GM19238 (cell line): ENCODE data around the gene SEMA3C.

Source experiments
- DNase-seq: peaks from one replicate; pipeline ENCODE4 v3.0.0; 2011; ENCODE audit warnings: low spot score; ENCODE audit not compliant: insufficient read length

SEMA3C gene

DNA sequence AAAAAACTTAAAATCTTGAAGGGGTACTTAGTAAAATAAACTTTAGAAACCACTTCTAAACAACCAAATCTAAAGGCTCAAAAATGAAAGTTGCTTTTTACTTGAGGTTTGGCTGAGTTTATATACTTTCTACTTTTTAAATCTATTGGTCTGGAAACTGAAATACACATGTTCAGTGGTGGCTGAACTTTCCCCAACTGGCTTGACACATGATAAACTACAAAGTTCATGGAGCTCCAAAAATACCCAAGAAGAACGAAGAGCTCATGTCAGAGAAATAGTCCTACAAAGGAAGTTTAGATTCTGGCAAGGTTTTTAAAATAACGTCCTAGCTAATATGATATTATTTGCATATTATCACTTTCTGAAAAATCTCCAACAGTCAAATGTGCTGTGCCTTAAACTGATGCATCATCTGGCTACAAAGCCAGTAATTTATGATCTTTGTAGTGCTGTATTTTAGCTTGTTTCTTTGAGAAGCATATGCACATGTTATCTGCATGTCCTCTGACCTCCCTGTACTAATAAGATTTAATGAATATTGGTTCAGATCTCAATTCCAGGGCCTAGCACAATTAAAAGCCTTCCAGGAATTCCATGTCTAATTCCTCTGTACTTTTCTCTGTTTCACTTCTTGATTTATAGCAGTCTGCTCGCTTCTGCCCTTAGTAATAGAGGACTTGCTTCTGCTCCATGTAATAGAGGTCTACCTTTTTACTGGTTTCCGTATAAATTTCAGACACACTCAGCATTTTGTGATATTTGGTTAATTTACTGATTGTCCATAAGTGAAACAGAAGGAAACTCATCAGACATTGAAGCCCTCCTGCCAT is 28.2 kb downstream of the SEMA3C start:
- DNase-seq = no peak

- DNase-seq = no peak
These were observed 29.3 kb downstream of the SEMA3C start for GRCh38 chr7:80889525-80889924.

- DNase-seq = no peak
These were observed 33.1 kb downstream of the SEMA3C start for GRCh38 chr7:80885757-80886156.

DNA sequence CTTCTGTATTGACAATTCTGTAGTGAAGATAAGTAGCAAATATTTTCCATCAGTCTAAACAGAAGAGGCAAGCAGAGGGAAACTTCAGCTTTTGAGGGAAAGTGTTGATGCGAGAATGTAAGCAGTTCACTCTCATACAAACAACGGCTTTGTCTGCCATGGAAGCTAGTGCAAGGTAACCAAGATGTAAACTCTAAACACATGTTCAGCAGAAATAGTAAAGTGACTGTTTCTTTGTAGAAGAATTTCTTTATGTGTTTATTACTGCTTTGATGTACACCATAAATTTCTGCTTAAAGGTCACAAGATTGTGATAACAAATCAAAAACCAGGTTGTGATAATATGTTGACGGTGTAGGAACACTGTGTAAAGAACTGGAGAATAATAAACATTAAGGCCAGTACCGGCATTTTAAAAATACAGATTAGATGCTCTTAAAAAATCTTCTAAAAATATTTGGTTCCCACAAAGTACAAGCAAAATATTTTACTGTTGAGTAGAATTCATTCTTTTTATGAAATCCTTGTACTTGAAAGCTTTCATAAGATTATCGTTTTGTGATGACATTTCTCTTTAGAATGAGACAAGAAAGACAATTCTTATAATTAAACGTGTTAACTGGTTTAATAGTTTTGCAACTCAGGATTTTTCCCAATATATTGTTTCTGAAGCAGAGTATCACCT is 34.2 kb downstream of the SEMA3C start:
- DNase-seq = no peak

- DNase-seq = no peak
These were observed 35.5 kb downstream of the SEMA3C start for GRCh38 chr7:80883154-80884025.

GRCh38 chr7:80882213-80882801 is 36.5 kb downstream of the SEMA3C start:
- no peak for DNase-seq

- no peak for DNase-seq
These were observed 37.4 kb downstream of the SEMA3C start for GRCh38 chr7:80881351-80881900.

GRCh38 chr7:80879849-80880248 is 39.0 kb downstream of the SEMA3C start:
- no peak for DNase-seq

GRCh38 chr7:80876894-80877414 is 41.9 kb downstream of the SEMA3C start:
- no peak for DNase-seq

DNA sequence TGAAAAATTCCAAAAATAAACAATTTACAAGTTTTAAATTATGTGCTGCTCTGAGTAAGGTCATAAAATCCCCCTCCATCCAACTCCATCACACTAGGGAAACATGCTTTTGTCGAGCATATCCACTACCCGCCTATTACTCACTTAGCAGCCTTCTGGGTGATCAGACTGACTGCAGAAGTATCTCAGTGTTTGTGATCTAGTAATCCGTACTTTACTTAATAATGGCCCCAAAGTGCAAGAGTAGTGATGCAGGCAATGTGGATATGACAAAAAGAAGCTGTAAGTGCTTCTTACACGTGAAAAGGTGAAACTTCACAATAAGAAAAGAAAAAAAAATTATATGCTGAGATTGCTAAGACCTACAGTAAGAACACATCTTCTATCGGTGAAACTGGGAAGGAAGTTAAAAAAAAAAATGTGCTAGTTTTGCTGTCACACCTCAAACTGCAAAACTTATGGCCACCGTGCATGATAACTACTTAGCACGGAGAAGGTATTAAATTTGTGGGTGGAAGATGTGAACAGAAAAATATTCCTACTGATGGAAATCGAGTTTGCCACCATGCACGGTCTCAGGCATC is 43.2 kb downstream of the SEMA3C start:
- DNase-seq = no peak

DNA sequence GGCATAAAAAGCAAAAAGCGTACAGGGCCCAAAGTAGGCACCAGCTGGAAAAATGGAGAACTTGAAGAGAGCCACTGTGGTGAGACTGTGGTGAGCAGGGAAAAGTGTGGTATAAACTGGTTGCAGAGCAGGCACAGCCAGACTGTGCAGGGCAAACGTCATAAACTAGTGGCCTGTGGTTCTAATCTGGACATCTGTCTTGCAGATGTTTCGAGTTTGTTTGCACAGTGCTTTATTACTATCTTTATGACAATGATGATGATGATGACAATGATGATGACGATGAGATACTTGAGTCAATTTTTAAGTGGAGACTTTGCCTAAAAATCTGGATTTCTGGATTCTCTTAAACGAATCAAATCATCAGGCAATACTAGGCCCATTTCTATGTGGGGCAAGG is 45.7 kb downstream of the SEMA3C start:
- DNase-seq = no peak

- no peak for DNase-seq
These were observed 47.6 kb downstream of the SEMA3C start for GRCh38 chr7:80871228-80871627.

- no peak for DNase-seq
These were observed 48.0 kb downstream of the SEMA3C start for GRCh38 chr7:80870813-80871212.

- DNase-seq = no peak
These were observed 48.8 kb downstream of the SEMA3C start for GRCh38 chr7:80869821-80870751.

- DNase-seq = no peak
These were observed 49.6 kb downstream of the SEMA3C start for GRCh38 chr7:80869106-80869784.

DNA sequence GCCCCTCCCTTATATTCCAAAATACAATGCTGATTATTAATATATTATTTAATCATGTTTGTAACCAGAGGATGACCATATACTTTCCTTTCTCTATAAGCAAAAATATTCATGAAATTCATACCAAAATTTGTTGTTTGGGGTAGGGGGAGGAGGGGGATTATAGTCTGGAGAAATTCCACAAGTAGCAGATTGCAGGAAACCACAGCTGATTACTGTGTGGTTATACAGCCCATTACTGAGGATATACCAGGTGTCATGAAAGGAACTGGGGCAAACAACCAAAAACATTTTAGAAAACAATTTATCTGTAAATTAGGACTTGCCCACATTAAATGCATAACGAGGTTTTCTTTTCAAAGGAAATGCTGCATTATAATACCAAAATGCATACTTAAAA is 50.3 kb downstream of the SEMA3C start:
- no peak for DNase-seq

- DNase-seq = no peak
These were observed 58.3 kb downstream of the SEMA3C start for GRCh38 chr7:80860554-80860953.

DNA sequence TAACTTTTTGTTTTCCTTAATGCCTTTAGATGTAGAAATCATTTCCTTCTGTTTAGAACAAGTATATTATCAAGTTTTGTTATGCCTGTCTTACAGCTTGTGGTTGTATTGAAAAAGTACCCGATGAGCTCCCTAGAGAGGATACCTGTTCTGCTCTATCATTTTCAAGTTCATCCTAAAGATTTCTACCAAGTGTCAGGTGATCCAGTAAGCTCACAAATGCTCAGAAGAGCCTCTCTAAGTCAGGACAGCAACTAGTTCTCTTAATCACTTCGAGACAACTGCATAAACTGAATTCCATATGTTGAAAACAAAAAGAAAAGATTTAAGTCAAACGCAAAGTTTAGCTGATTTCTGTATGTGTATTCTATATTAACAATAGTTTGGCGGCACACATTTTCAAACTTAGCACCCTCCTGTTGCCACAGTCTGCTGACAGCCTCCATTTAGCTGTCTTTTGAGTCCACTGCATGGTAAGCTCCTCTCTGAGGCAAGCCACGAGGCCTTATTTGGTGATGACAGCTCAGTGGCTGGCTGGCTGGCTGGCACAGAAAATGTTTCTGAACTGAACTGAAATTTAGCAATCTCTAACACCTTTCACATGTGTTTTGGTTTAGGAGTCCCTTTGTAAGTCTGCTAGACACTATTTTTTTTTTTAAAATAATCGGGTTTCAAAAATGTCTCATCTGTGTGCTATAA is 59.4 kb downstream of the SEMA3C start:
- DNase-seq = no peak
